ENCODE results near the gene ARMH4. TPM values are rescaled to one million over a fixed set of nuclear protein-coding genes. Genes with fewer than 3 reads are reported as not detected.

Gene ARMH4
- total and polyA plus RNA-seq, 2 donors (not counting 1 experiment from before 2014, with no cell fraction given) = not detected

DNA sequence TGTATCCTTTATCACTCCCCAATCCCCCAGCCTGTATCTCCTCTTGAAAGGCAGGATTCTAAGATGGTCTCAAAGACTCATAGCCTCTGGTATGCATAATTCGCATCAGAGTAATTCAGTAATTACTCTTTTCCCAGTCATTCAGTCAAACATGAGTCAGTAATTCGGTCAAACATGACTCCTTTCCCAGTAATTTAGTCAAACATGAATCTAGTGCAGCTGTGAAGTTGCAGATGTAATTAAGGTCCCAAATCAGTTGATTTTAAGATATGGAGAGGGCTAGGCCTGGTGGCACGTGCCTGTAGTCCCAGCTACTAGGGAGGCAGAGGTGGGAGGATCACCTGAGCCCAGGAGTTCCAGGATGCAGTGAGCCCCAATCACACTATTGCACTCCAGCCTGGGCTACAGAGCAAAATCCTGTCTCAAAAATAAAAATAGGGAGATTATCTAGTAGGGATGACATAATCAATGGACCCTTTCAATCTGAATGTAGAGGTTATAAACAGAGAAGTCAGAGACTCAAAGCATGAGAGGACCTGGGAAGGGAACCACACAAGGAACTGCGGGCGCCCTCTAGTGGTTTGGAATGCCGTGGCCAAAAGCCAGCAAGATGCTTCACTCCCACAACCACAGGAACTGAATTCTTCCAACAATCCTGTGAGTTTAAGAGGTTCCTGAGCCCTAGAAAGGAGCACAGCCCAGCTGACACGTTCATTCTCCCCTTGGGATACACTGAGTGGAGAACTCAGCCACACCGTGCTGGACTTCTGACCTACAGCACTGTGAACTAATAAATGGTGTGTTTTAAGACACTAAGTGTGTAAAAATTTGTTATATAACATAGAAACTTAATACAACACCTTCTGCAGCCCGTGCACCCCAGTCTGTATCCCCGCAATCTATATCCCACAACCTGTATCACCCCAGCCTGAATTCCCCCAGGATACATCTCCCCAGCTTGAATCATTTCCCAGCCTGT is 14.3 kb upstream of the ARMH4 start:
- TF ChIP-seq EZH2 (IDR thresholded peaks at IDR 0.05; ENCODE audit: borderline replicate concordance, insufficient read depth, low read depth, low read length, poor library complexity, severe bottlenecking) = no peak
- TF ChIP-seq, protein P1, sequence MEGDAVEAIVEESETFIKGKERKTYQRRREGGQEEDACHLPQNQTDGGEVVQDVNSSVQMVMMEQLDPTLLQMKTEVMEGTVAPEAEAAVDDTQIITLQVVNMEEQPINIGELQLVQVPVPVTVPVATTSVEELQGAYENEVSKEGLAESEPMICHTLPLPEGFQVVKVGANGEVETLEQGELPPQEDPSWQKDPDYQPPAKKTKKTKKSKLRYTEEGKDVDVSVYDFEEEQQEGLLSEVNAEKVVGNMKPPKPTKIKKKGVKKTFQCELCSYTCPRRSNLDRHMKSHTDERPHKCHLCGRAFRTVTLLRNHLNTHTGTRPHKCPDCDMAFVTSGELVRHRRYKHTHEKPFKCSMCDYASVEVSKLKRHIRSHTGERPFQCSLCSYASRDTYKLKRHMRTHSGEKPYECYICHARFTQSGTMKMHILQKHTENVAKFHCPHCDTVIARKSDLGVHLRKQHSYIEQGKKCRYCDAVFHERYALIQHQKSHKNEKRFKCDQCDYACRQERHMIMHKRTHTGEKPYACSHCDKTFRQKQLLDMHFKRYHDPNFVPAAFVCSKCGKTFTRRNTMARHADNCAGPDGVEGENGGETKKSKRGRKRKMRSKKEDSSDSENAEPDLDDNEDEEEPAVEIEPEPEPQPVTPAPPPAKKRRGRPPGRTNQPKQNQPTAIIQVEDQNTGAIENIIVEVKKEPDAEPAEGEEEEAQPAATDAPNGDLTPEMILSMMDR (IDR thresholded peaks at IDR 0.05) = peak; percentile 88
- 60% methylated on average over 5 of the region's 10 CpGs for WGBS (ENCODE audit: insufficient coverage)
- H3K27me3 ChIP-seq (replicated peaks in 1 of 4; ENCODE audit: control extremely low read depth in 1 of 4, control insufficient read depth in 3 of 4, insufficient read depth in 4 of 4, low read length in 3 of 4) = peaks cover 0 to 3% (median under 1%) of the 10 kb centered on the region in 4 experiments
- no peak overlapping the region for H3K27ac Mint-ChIP-seq
- intact Hi-C loops (cut with micrococcal nuclease) = loop anchor here (1.0 kb wide), 1 partner anchor 58 kb away; no protein-coding TSS in a partner anchor
- H3K4me3 Mint-ChIP-seq = no peak overlapping the region
- ATAC-seq (ENCODE audit: low read depth) (no peak), DNase-seq (peak; percentile 70)
- H3K27ac ChIP-seq (ENCODE audit: low read length in 2 of 2) = no peak overlapping the region
- CTCF ChIA-PET = interaction anchor here (0.7 to 2.3 kb wide), 10 partner anchors 12 to 60 kb away, joined by 3 to 7 read pairs (median 3); partner anchors contain the start of gene ACTR10
- H3K4me3 ChIP-seq (ENCODE audit: control extremely low read depth in 1 of 5, extremely low read depth in 1 of 5, insufficient read depth in 1 of 5, low read depth in 2 of 5, low read length in 4 of 5) = no peak overlapping the region
- no peak overlapping the region for H3K9ac ChIP-seq (ENCODE audit: low read length)
- no peaks in the 10 kb centered on the region for H3K79me2 ChIP-seq (ENCODE audit: control insufficient read depth, insufficient read depth, low read length)
- POLR2A ChIA-PET = no interaction called here
- H3K4me2 ChIP-seq (replicated peaks; ENCODE audit: low read depth, low read length, poor library complexity, severe bottlenecking) = no peak overlapping the region
- no peaks in the 10 kb centered on the region for H4K20me1 ChIP-seq (ENCODE audit: control insufficient read depth, insufficient read depth, low read length, poor library complexity, severe bottlenecking)
- H3K27me3 Mint-ChIP-seq = peaks cover 33% of the 10 kb centered on the region
- H3K4me1 Mint-ChIP-seq = no peaks in the 10 kb centered on the region
- peak overlapping the region; percentile 47 for H2AFZ ChIP-seq (ENCODE audit: insufficient read depth, low read depth, low read length, poor library complexity, severe bottlenecking)
- H3K9me3 Mint-ChIP-seq (ENCODE audit: insufficient read depth) = no peaks in the 10 kb centered on the region
- H3K36me3 ChIP-seq (replicated peaks in 1 of 2; ENCODE audit: control extremely low read depth in 1 of 2, control insufficient read depth in 1 of 2, extremely low read depth in 1 of 2, insufficient read depth in 2 of 2, low read length in 1 of 2) = no peaks in the 10 kb centered on the region
- no peaks in the 10 kb centered on the region for H3K4me1 ChIP-seq (ENCODE audit: control insufficient read depth in 2 of 2, insufficient read depth in 2 of 2, low read length in 2 of 2)
- no peaks in the 10 kb centered on the region for H3K9me3 ChIP-seq (ENCODE audit: control extremely low read depth in 1 of 3, control insufficient read depth in 2 of 3, insufficient read depth in 1 of 3, low read length in 2 of 3)

DNA sequence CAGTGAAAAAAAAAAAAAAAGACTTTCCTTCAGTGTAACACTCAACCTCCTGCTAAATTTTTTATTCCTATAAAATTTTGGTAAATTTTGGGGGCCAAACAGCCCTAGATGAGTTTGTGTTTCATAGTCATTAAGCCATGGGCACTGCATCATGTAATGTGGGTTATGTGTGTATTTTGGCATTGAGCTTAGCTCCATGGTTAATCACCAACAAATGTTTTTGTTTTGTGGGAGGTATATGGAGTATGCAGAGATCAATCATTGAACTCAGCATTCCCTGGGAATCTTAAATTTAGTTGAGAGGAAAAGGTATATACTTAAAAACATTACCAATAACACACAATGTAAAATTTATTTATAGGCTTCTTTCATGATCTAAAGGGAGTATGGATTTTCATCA is 8.5 kb upstream of the ARMH4 start:
- intact Hi-C loops (cut with micrococcal nuclease) = no loop called here
- H3K4me3 ChIP-seq (ENCODE audit: control extremely low read depth in 1 of 5, extremely low read depth in 1 of 5, insufficient read depth in 1 of 5, low read depth in 2 of 5, low read length in 4 of 5) = no peak overlapping the region
- TF ChIP-seq, protein P1 (IDR thresholded peaks at IDR 0.05) = no peak
- no peak for TF ChIP-seq EZH2 (IDR thresholded peaks at IDR 0.05; ENCODE audit: borderline replicate concordance, insufficient read depth, low read depth, low read length, poor library complexity, severe bottlenecking)
- no peak overlapping the region for H3K9ac ChIP-seq (ENCODE audit: low read length)
- ChIA-PET CTCF (interaction anchor here (0.7 kb wide), 1 partner anchor 72 kb away, joined by 3 read pairs; no protein-coding TSS in a partner anchor), POLR2A (no interaction called here)
- no peak overlapping the region for H3K4me2 ChIP-seq (replicated peaks; ENCODE audit: low read depth, low read length, poor library complexity, severe bottlenecking)
- H4K20me1 ChIP-seq (ENCODE audit: control insufficient read depth, insufficient read depth, low read length, poor library complexity, severe bottlenecking) = no peaks in the 10 kb centered on the region
- H3K27ac ChIP-seq (ENCODE audit: low read length in 2 of 2) = no peak overlapping the region
- no peak overlapping the region for H2AFZ ChIP-seq (ENCODE audit: insufficient read depth, low read depth, low read length, poor library complexity, severe bottlenecking)
- no peak for ATAC-seq (ENCODE audit: low read depth)
- H3K9me3 ChIP-seq (ENCODE audit: control extremely low read depth in 1 of 3, control insufficient read depth in 2 of 3, insufficient read depth in 1 of 3, low read length in 2 of 3) = no peaks in the 10 kb centered on the region
- no peaks in the 10 kb centered on the region for H3K36me3 ChIP-seq (replicated peaks in 1 of 2; ENCODE audit: control extremely low read depth in 1 of 2, control insufficient read depth in 1 of 2, extremely low read depth in 1 of 2, insufficient read depth in 2 of 2, low read length in 1 of 2)
- H3K27ac Mint-ChIP-seq = no peak overlapping the region
- peaks cover 22% of the 10 kb centered on the region for H3K27me3 Mint-ChIP-seq
- H3K4me1 Mint-ChIP-seq = no peaks in the 10 kb centered on the region
- H3K79me2 ChIP-seq (ENCODE audit: control insufficient read depth, insufficient read depth, low read length) = no peaks in the 10 kb centered on the region
- no peak overlapping the region for H3K4me3 Mint-ChIP-seq
- DNase-seq = no peak
- H3K27me3 ChIP-seq (replicated peaks in 1 of 4; ENCODE audit: control extremely low read depth in 1 of 4, control insufficient read depth in 3 of 4, insufficient read depth in 4 of 4, low read length in 3 of 4) = no peaks in the 10 kb centered on the region
- H3K9me3 Mint-ChIP-seq (ENCODE audit: insufficient read depth) = no peaks in the 10 kb centered on the region
- no peaks in the 10 kb centered on the region for H3K4me1 ChIP-seq (ENCODE audit: control insufficient read depth in 2 of 2, insufficient read depth in 2 of 2, low read length in 2 of 2)

All from B cell (primary cell).